HG02870 (cell line): ENCODE results near the gene MROH2A.

ENCODE experiments used
- ATAC-seq: cut with Tn5 transposase; IDR thresholded peaks from one replicate; pipeline ENCODE4 v1.9.1; 2021; ENCODE audit warnings: mild to moderate bottlenecking, moderate library complexity; ENCODE audit not compliant: unreplicated experiment

Gene MROH2A

GRCh38 chr2:233835230-233836186, 57.4 kb downstream of the MROH2A start:
- no peak for ATAC-seq

- ATAC-seq: no peak
Measured at GRCh38 chr2:233836359-233836758, 58.2 kb downstream of the MROH2A start.

- ATAC-seq: no peak
Measured at GRCh38 chr2:233837694-233838229, 59.6 kb downstream of the MROH2A start.

GRCh38 chr2:233838251-233838650, 60.1 kb downstream of the MROH2A start:
- no peak for ATAC-seq

- no peak for ATAC-seq
Measured at GRCh38 chr2:233838726-233839446, 60.8 kb downstream of the MROH2A start.

- no peak for ATAC-seq
Measured at GRCh38 chr2:233839447-233839820, 61.3 kb downstream of the MROH2A start.

- ATAC-seq: no peak
Measured at GRCh38 chr2:233840520-233840919, 62.4 kb downstream of the MROH2A start.

- no peak for ATAC-seq
Measured at GRCh38 chr2:233841183-233841582, 63.1 kb downstream of the MROH2A start.

- no peak for ATAC-seq
Measured at GRCh38 chr2:233844064-233844807, 66.1 kb downstream of the MROH2A start.

- no peak for ATAC-seq
Measured at GRCh38 chr2:233844836-233845235, 66.7 kb downstream of the MROH2A start.

GRCh38 chr2:233845301-233846060, 67.4 kb downstream of the MROH2A start:
- no peak for ATAC-seq

GRCh38 chr2:233846387-233847247, 68.5 kb downstream of the MROH2A start:
- no peak for ATAC-seq

GRCh38 chr2:233847248-233847898, 69.2 kb downstream of the MROH2A start:
- ATAC-seq: no peak

- ATAC-seq: no peak
Measured at GRCh38 chr2:233848276-233848675, 70.1 kb downstream of the MROH2A start.

- no peak for ATAC-seq
Measured at GRCh38 chr2:233849607-233850271, 71.6 kb downstream of the MROH2A start.

- no peak for ATAC-seq
Measured at GRCh38 chr2:233850745-233851144, 72.6 kb downstream of the MROH2A start.

GRCh38 chr2:233851169-233851568, 73.0 kb downstream of the MROH2A start:
- no peak for ATAC-seq

- ATAC-seq: no peak
Measured at GRCh38 chr2:233852056-233852455, 73.9 kb downstream of the MROH2A start.
